ENCODE measurements around the gene PARD3.
"Not testable (repeated sequence)": the region's sequence is repeated elsewhere in the genome, so short reads cannot be mapped to it uniquely, and the experiment has no call there.

Gene PARD3

GRCh38 chr10:34759837-34760215, 55.3 kb downstream of the PARD3 start:
- in situ Hi-C loops (cut with HindIII; ENCODE audit: low sequenced_read_pairs), result no loop called here
- TF ChIP-seq CTCF (IDR thresholded peaks at IDR 0.05; ENCODE audit: low read depth, low read length, missing control alignments), result no peak
- DNase-seq (ENCODE audit: low read depth), result no peak
- H3K4me3 ChIP-seq (ENCODE audit: low read depth, low read length), result no peak overlapping the region

- in situ Hi-C loops (cut with HindIII; ENCODE audit: low sequenced_read_pairs), result no loop called here
- H3K4me3 ChIP-seq (ENCODE audit: low read depth, low read length), result no peak overlapping the region
- no peak for DNase-seq (ENCODE audit: low read depth)
- no peak for TF ChIP-seq CTCF (IDR thresholded peaks at IDR 0.05; ENCODE audit: low read depth, low read length, missing control alignments)
Observed at GRCh38 chr10:34759161-34759836, 55.8 kb downstream of the PARD3 start.

DNA sequence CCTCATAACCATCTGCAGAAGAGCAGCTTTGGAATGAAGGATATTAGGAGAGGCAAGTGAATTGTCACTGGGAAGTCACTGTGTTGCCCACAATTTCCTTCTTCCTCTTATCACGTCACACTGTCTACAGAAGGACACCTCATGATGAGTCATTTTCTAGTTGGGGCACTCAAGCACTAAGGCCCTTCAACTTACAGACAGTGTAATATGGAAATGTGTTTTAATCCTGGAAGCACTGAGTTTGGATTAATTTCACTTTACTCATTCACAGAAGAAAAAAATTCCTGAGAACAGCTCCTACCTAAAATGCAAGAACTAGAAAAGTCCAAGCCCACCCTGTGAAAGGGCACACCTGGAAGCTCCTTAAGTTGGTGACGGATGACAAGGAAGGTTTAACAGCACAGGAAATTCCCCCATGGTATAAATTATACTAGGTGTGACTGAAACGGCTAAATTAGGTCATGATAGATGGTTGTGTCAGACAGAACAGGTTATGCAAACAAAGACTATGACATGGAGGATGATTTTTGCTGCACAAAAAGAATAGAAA, 56.6 kb downstream of the PARD3 start:
- peak; percentile 23 for DNase-seq (ENCODE audit: low read depth)
- H3K4me3 ChIP-seq (ENCODE audit: low read depth, low read length), result no peak overlapping the region
- TF ChIP-seq CTCF (IDR thresholded peaks at IDR 0.05; ENCODE audit: low read depth, low read length, missing control alignments), result no peak
- in situ Hi-C loops (cut with HindIII; ENCODE audit: low sequenced_read_pairs), result no loop called here

- no peak for TF ChIP-seq CTCF (IDR thresholded peaks at IDR 0.05; ENCODE audit: low read depth, low read length, missing control alignments)
- in situ Hi-C loops (cut with HindIII; ENCODE audit: low sequenced_read_pairs), result no loop called here
Observed at GRCh38 chr10:34757933-34758332, 57.2 kb downstream of the PARD3 start.

GRCh38 chr10:34757181-34757580, 57.9 kb downstream of the PARD3 start:
- DNase-seq (ENCODE audit: low read depth); H3K4me3 ChIP-seq (ENCODE audit: low read depth, low read length); in situ Hi-C loops (cut with HindIII; ENCODE audit: low sequenced_read_pairs): not testable (repeated sequence)

More at GRCh38 chr10:34757933-34758332, 57.2 kb downstream of the PARD3 start:
- no peak for DNase-seq (ENCODE audit: low read depth)
- H3K4me3 ChIP-seq (ENCODE audit: low read depth, low read length), result no peak overlapping the region

DNA sequence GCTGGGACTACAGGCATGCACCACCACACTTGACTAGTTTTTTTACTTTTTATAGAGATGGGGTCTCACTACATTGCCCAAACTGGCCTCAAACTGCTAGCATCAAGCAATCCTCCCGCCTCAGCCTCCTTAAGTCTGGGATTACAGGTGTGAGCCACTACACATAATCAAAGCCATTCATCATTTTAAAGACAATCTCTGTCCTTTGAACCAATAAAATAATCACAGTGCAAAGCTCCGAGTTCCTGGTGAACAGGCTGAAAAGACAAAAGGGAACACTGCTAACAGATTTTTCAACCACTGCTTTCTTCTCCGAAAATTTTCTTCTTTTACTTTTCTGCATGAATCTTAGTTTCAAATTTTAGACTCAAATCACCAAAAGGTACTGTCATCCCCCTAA, 58.5 kb downstream of the PARD3 start:
- no peak for DNase-seq (ENCODE audit: low read depth)
- TF ChIP-seq CTCF (IDR thresholded peaks at IDR 0.05; ENCODE audit: low read depth, low read length, missing control alignments), result no peak
- H3K4me3 ChIP-seq (ENCODE audit: low read depth, low read length), result no peak overlapping the region
- in situ Hi-C loops (cut with HindIII; ENCODE audit: low sequenced_read_pairs), result no loop called here

DNA sequence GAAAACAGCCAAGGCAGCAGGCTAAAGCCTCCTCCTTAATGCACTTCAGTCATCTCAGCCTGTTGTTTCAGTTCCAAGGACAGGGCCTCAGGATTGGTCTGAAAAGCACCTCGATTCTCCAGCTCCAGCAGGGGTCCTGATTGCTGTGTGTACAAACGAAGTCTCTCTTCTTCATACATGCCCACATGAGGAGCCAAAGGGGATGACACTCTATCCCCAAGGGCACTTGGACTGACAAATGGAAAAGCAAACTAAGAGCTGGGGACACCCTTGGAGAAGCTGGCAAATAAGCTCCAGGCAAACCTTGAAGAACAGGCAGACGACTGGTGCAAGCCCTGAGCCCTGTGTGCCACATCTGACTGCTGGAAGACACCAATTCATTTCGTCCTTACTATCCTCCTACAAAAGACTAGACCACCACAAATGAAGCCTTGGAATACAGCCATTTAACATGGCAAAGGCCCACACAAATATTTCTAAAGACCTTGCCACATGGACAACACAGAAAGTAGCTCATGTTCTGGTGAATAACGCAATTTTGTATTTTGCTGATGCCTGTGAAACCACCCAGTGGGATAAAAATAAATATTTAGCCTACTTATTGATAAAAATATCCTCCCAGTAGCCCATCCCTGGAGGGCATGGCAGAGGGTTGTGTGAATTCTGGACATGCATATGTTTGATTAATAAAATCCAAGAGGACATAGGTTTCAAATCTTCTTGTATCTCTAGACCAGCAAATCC, 61.9 kb downstream of the PARD3 start:
- in situ Hi-C loops (cut with HindIII; ENCODE audit: low sequenced_read_pairs), result loop anchor here (5.0 kb wide), 1 partner anchor 86 kb away; no protein-coding TSS in a partner anchor
- no peak overlapping the region for H3K4me3 ChIP-seq (ENCODE audit: low read depth, low read length)
- TF ChIP-seq CTCF (IDR thresholded peaks at IDR 0.05; ENCODE audit: low read depth, low read length, missing control alignments), result no peak
- DNase-seq (ENCODE audit: low read depth), result no peak
